CD14-positive monocyte (primary cell): Measurements from ENCODE around the gene CA11. TPM values are rescaled to one million over a fixed set of nuclear protein-coding genes. Genes with fewer than 3 reads are reported as not detected.

Experiments
- DNase-seq, 3 donors: peaks; one replicate each; pipeline ENCODE4 v3.0.0-alpha.2; 2011 to 2022
- H2AFZ ChIP-seq: 2 replicates; pipeline ENCODE4 v1.6.0; 2012; ENCODE audit warnings: mild to moderate bottlenecking, low read depth, low read length, inconsistent platforms; ENCODE audit not compliant: insufficient read depth, poor library complexity, severe bottlenecking
- H3K27ac ChIP-seq, 2 donors: 1 replicate in 1 of 2; 2 replicates in 1 of 2; pipeline ENCODE4 v1.5.1; 2012 to 2013; ENCODE audit warnings: low read length in 2 of 2, control low read depth in 1 of 2, inconsistent platforms in 1 of 2, low read depth in 1 of 2, mild to moderate bottlenecking in 1 of 2
- H3K27me3 ChIP-seq, 2 donors: one replicate each; pipeline versions ENCODE4 v1.6.0 to v1.6.1; 2011 to 2013; ENCODE audit warnings: low read length in 2 of 2; ENCODE audit not compliant: control insufficient read depth in 2 of 2, insufficient read depth in 2 of 2
- H3K36me3 ChIP-seq, 2 donors: replicated peaks in 1 of 2; 1 replicate in 1 of 2; 2 replicates in 1 of 2; pipeline versions ENCODE4 v1.5.1 to v1.6.1; 2012 to 2013; ENCODE audit warnings: low read length in 2 of 2, control low read depth in 1 of 2, inconsistent platforms in 1 of 2, mild to moderate bottlenecking in 1 of 2; ENCODE audit not compliant: insufficient read depth in 2 of 2, control insufficient read depth in 1 of 2
- H3K4me1 ChIP-seq, 2 donors: 1 replicate in 1 of 2; 2 replicates in 1 of 2; pipeline versions ENCODE4 v1.5.1 to v1.6.1; 2012 to 2013; ENCODE audit warnings: low read length in 2 of 2, control low read depth in 1 of 2, inconsistent platforms in 1 of 2, mild to moderate bottlenecking in 1 of 2, moderate library complexity in 1 of 2; ENCODE audit not compliant: insufficient read depth in 2 of 2, control insufficient read depth in 1 of 2
- H3K4me2 ChIP-seq: replicated peaks from 2 replicates; pipeline ENCODE3; 2012; ENCODE audit warnings: low read length, moderate library complexity, mild to moderate bottlenecking; ENCODE audit not compliant: poor library complexity, severe bottlenecking; ENCODE audit errors: extremely low read depth
- H3K4me3 ChIP-seq, 3 experiments: fragments of 200-600 bp in 1 of 3; sonication (generic) in 1 of 3; replicated peaks in 1 of 3; 1 replicate in 2 of 3; 2 replicates in 1 of 3; pipeline ENCODE4 v1.5.1; 2011 to 2013; ENCODE audit warnings: low read length in 3 of 3, mild to moderate bottlenecking in 3 of 3, control low read depth in 2 of 3, low read depth in 2 of 3, inconsistent platforms in 1 of 3, moderate library complexity in 1 of 3
- H3K79me2 ChIP-seq: 2 replicates; pipeline ENCODE4 v1.6.0; 2012; ENCODE audit warnings: mild to moderate bottlenecking, control low read depth, inconsistent platforms, low read length, moderate library complexity; ENCODE audit not compliant: insufficient read depth
- H3K9ac ChIP-seq: 2 replicates; pipeline ENCODE4 v1.6.0; 2017; ENCODE audit warnings: low read length, mild to moderate bottlenecking; ENCODE audit not compliant: insufficient read depth, poor library complexity, severe bottlenecking
- H3K9me3 ChIP-seq, 2 donors: replicated peaks in 1 of 2; 1 replicate in 1 of 2; 2 replicates in 1 of 2; pipeline versions ENCODE4 v1.5.1 to v1.6.1; 2012 to 2013; ENCODE audit warnings: low read length in 2 of 2, control low read depth in 1 of 2; ENCODE audit not compliant: control insufficient read depth in 1 of 2, insufficient read depth in 1 of 2
- H4K20me1 ChIP-seq: 2 replicates; pipeline ENCODE4 v1.6.0; 2012; ENCODE audit warnings: mild to moderate bottlenecking, low read length, control low read depth, moderate library complexity; ENCODE audit not compliant: insufficient read depth
- H3K27ac Mint-ChIP-seq, 7 donors: one replicate each; pipeline ENCODE4 v1.8.0; 2020; ENCODE audit warnings: mild to moderate bottlenecking in 7 of 7, mixed read lengths in 7 of 7, moderate library complexity in 6 of 7, inconsistent platforms in 2 of 7
- H3K27me3 Mint-ChIP-seq, 3 donors: one replicate each; pipeline ENCODE4 v1.8.0; 2021 to 2022; ENCODE audit warnings: low read depth in 3 of 3, mild to moderate bottlenecking in 3 of 3, mixed read lengths in 3 of 3, moderate library complexity in 3 of 3, inconsistent platforms in 1 of 3
- H3K36me3 Mint-ChIP-seq, 2 donors: one replicate each; pipeline ENCODE4 v1.8.0; 2020; ENCODE audit warnings: mixed read lengths in 2 of 2, inconsistent platforms in 1 of 2, mild to moderate bottlenecking in 1 of 2
- H3K4me1 Mint-ChIP-seq: one replicate; pipeline ENCODE4 v1.8.0; 2020; ENCODE audit warnings: mild to moderate bottlenecking, mixed read lengths
- H3K4me3 Mint-ChIP-seq, 2 donors: one replicate each; pipeline ENCODE4 v1.8.0; 2020; ENCODE audit warnings: mild to moderate bottlenecking in 2 of 2, mixed read lengths in 2 of 2, moderate library complexity in 1 of 2
- H3K9me3 Mint-ChIP-seq, 7 donors: one replicate each; pipeline ENCODE4 v1.8.0; 2020 to 2022; ENCODE audit warnings: mixed read lengths in 7 of 7, mild to moderate bottlenecking in 6 of 7, moderate library complexity in 6 of 7, inconsistent platforms in 2 of 7
- WGBS: methylation state at CpG from one replicate; pipeline ENCODE4 v1.1.5; 2013; ENCODE audit warnings: missing lambda C conversion rate; ENCODE audit not compliant: insufficient coverage; 5-methylcytosine and 5-hydroxymethylcytosine counted together
- intact Hi-C, 2 donors: fragments of 100-400 bp; cut with micrococcal nuclease; formaldehyde crosslinking; loops; one replicate each; pipeline versions ENCODE4 v1.15.0 to v1.15.1; 2023
- polyA plus RNA-seq, 3 donors: library from polyadenylated mRNA; depleted of rRNA in 1 of 3; unstranded in 2 of 3; stranded (reverse) in 1 of 3; fragments of 300-500 nt in 2 of 3; fragments of >200 nt in 1 of 3; fragmentation: Illumina TruSeq in 2 of 3; gene quantifications; 1 replicate in 2 of 3; 2 replicates in 1 of 3; pipeline ENCODE4 v1.2.3, GENCODE V29; 2012 to 2021
- TF ChIP-seq, protein P1 (sequence below): fragments of 200-600 bp; IDR thresholded peaks from one replicate; pipeline ENCODE4 v1.8.0; 2022; ENCODE audit warnings: antibody characterized with exemption, mild to moderate bottlenecking

The CA11 gene
- polyA plus RNA-seq, 3 donors, result 1.1 to 4.9 (median 1.8) TPM

DNA sequence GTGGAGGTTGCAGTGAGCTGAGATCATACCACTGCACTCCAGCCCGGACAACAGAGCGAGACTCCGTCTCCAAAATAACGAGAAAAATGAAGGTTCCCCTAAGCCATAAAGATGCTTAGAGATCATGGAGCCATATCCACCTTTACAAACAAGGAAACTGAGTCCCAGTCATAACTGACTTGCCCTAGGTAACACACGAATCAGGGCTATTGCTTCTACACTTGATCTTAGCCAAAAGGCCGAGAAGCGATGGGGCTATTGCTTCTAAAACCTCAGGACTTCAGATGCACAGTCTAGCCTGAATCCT is 12.0 kb downstream of the CA11 start:
- intact Hi-C loops, result loop anchor here (2.0 to 10.0 kb wide), 3 partner anchors 15 to 331 kb away; partner anchors contain the start of genes RPL18 (in 2 of the 2), SPHK2 (in 2 of the 2), EMP3 (in 1 of the 2) and FTL (in 1 of the 2)
- Mint-ChIP-seq H3K4me3 (peak overlapping the region; percentile 75 to 83), H3K36me3 (peaks cover 19 to 27% of the 10 kb centered on the region in 2 donors), H3K27me3 (peaks cover 0 to 3% (median 2%) of the 10 kb centered on the region in 3 donors), H3K4me1 (peaks cover 59% of the 10 kb centered on the region), H3K9me3 (peaks cover 0 to 3% (median 1%) of the 10 kb centered on the region in 7 donors), H3K27ac (peak overlapping the region; percentile 84 to 95 (median 88))
- Histone ChIP-seq H3K4me1 (peaks cover 74 to 98% of the 10 kb centered on the region in 2 donors), H3K9ac (peak overlapping the region; percentile 84), H4K20me1 (peaks cover 33% of the 10 kb centered on the region), H2AFZ (no peak overlapping the region), H3K4me2 (peak overlapping the region; percentile 93), H3K27me3 (no peaks in the 10 kb centered on the region), H3K36me3 (peaks cover 21 to 31% of the 10 kb centered on the region in 2 donors), H3K9me3 (no peaks in the 10 kb centered on the region), H3K27ac (peak overlapping the region; percentile 35 to 96), H3K4me3 (peak overlapping the region; percentile 5 to 84 (median 38)), H3K79me2 (peaks cover 39% of the 10 kb centered on the region)
- TF ChIP-seq, protein P1, sequence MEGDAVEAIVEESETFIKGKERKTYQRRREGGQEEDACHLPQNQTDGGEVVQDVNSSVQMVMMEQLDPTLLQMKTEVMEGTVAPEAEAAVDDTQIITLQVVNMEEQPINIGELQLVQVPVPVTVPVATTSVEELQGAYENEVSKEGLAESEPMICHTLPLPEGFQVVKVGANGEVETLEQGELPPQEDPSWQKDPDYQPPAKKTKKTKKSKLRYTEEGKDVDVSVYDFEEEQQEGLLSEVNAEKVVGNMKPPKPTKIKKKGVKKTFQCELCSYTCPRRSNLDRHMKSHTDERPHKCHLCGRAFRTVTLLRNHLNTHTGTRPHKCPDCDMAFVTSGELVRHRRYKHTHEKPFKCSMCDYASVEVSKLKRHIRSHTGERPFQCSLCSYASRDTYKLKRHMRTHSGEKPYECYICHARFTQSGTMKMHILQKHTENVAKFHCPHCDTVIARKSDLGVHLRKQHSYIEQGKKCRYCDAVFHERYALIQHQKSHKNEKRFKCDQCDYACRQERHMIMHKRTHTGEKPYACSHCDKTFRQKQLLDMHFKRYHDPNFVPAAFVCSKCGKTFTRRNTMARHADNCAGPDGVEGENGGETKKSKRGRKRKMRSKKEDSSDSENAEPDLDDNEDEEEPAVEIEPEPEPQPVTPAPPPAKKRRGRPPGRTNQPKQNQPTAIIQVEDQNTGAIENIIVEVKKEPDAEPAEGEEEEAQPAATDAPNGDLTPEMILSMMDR, result no peak
- WGBS, result 63% methylated on average over 7 of the region's 7 CpGs
- no peak for DNase-seq

DNA sequence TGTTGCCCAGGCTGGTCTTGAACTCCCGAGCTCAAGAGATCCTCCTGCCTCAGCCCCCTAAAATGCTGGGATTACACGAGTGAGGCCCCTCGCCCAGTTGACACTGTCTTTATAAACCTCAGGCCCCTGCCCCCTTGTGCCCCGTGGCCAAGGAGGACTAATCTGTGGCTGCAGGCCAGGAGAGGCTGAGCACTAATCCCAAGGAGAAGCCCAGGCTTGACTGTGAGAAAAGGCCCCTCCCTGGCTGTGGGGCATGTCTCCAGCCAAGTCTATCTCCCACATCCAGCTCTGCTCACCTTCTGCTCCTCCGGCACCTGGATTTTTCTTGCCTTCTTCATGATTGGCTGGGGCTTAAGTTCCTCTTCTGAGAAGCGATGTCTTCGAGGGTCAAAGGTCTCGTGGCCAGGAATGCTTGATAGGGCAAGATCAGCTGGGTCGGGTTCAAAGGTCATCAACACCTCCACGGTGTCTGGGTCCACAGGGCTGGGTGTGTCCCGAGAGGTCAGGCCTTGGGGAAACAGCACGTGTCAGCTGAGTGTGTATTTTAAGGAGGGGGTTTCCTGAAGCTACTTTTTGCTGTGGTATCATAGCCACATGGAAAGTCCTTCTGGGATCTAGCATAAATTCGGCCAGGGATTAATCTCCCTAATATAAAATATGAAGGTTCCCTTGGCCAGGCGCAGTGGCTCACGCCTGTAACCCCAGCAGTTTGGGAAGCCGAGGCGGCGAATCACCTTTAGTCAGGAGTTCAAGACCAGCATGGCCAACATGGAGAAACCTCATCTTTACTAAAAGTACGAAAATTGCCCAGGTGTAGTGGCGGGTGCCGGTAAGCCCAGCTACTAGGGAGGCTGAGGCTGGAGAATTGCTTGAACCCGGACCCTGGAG is 12.6 kb downstream of the CA11 start:
- Histone ChIP-seq H3K27ac (peak overlapping the region; percentile 35 to 96), H3K9me3 (no peaks in the 10 kb centered on the region), H3K4me1 (peaks cover 73 to 98% of the 10 kb centered on the region in 2 donors), H3K4me2 (peak overlapping the region; percentile 93), H2AFZ (no peak overlapping the region), H3K9ac (no peak overlapping the region), H3K4me3 (peak overlapping the region in 1 of 3 experiments; percentile 84), H3K79me2 (peaks cover 37% of the 10 kb centered on the region), H3K36me3 (peaks cover 21 to 35% of the 10 kb centered on the region in 2 donors), H4K20me1 (peaks cover 35% of the 10 kb centered on the region), H3K27me3 (no peaks in the 10 kb centered on the region)
- Mint-ChIP-seq H3K9me3 (peaks cover 0 to 3% (median 0%) of the 10 kb centered on the region in 7 donors), H3K27me3 (peaks cover 0 to 2% (median 1%) of the 10 kb centered on the region in 3 donors), H3K4me1 (peaks cover 57% of the 10 kb centered on the region), H3K27ac (peak overlapping the region; percentile 81 to 95 (median 88)), H3K4me3 (peak overlapping the region in 1 of 2 donors; percentile 75), H3K36me3 (peaks cover 21 to 31% of the 10 kb centered on the region in 2 donors)
- TF ChIP-seq, protein P1, result no peak
- intact Hi-C loops, result loop anchor here (2.0 to 10.0 kb wide), 3 partner anchors 15 to 331 kb away; partner anchors contain the start of genes RPL18 (in 2 of the 2), SPHK2 (in 2 of the 2), EMP3 (in 1 of the 2) and FTL (in 1 of the 2)
- 71% methylated on average over 8 of the region's 22 CpGs for WGBS
- DNase-seq, result peak in 1 of 3 donors; percentile 32
